ENCODE data around the gene GET4. TPM values are rescaled to one million over a fixed set of nuclear protein-coding genes. Genes with fewer than 3 reads are reported as not detected.
A peak's percentile ranks its signal among the peaks of the same experiment; 100 is the strongest.

The GET4 gene
- total and polyA plus RNA-seq, 2 of the 13 experiments (the other 11 are each of a cell fraction or from before 2014, with no cell fraction given): 28.2 to 35.2 TPM

DNA sequence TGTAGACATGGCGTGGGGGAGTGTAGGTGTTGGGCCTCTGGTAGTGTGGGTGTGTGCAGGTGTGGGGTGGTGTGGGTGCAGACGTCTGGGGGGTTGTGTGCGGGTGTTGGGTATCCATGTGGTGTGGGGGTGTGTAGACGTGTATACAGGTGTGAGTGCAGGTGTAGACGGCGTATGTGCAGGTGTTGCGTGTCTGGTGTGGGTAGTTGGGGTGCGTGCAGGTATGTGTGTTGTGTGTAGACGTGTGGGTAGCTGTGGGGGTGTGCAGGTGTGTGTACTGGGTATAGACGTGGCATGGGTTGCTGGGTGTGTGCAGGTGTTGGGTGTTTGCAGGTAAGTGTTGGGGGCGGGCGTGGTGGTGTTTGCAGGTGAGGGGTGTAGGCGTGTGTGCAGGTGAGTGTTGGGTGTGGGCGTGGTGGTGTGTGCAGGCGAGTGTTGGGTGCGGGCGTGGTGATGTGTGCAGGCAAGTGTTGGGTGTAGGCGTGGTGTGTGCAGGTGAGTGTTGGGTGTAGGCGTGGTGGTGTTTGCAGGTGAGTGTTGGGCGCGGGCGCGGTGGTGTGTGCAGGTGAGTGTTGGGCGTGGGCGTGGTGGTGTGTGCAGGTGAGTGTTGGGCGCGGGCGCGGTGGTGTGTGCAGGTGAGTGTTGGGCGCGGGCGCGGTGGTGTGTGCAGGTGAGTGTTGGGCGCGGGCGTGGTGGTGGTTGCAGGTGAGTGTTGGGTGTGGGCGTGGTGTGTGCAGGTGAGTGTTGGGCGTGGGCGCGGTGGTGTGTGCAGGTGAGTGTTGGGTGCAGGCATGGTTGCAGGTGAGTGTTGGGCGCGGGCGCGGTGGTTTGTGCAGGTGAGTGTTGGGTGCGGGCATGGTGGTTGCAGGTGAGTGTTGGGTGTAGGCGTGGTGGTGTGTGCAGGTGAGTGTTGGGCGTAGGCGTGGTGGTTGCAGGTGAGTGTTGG, 16.6 kb downstream of the GET4 start (continued):
- TF ChIP-seq, protein P1, sequence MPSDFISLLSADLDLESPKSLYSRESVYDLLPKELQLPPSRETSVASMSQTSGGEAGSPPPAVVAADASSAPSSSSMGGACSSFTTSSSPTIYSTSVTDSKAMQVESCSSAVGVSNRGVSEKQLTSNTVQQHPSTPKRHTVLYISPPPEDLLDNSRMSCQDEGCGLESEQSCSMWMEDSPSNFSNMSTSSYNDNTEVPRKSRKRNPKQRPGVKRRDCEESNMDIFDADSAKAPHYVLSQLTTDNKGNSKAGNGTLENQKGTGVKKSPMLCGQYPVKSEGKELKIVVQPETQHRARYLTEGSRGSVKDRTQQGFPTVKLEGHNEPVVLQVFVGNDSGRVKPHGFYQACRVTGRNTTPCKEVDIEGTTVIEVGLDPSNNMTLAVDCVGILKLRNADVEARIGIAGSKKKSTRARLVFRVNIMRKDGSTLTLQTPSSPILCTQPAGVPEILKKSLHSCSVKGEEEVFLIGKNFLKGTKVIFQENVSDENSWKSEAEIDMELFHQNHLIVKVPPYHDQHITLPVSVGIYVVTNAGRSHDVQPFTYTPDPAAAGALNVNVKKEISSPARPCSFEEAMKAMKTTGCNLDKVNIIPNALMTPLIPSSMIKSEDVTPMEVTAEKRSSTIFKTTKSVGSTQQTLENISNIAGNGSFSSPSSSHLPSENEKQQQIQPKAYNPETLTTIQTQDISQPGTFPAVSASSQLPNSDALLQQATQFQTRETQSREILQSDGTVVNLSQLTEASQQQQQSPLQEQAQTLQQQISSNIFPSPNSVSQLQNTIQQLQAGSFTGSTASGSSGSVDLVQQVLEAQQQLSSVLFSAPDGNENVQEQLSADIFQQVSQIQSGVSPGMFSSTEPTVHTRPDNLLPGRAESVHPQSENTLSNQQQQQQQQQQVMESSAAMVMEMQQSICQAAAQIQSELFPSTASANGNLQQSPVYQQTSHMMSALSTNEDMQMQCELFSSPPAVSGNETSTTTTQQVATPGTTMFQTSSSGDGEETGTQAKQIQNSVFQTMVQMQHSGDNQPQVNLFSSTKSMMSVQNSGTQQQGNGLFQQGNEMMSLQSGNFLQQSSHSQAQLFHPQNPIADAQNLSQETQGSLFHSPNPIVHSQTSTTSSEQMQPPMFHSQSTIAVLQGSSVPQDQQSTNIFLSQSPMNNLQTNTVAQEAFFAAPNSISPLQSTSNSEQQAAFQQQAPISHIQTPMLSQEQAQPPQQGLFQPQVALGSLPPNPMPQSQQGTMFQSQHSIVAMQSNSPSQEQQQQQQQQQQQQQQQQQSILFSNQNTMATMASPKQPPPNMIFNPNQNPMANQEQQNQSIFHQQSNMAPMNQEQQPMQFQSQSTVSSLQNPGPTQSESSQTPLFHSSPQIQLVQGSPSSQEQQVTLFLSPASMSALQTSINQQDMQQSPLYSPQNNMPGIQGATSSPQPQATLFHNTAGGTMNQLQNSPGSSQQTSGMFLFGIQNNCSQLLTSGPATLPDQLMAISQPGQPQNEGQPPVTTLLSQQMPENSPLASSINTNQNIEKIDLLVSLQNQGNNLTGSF (CRISPR knock-in tag; IDR thresholded peaks at IDR 0.05): no peak
- TF ChIP-seq ZNF326 (CRISPR knock-in tag; IDR thresholded peaks at IDR 0.05; ENCODE audit: borderline replicate concordance) (no peak), EED (CRISPR knock-in tag; IDR thresholded peaks at IDR 0.05) (no peak), NCOR1 (IDR thresholded peaks at IDR 0.05; ENCODE audit: borderline replicate concordance, low read length) (no peak), ZNF124 (CRISPR knock-in tag; IDR thresholded peaks at IDR 0.05) (no peak), SNAPC2 (CRISPR knock-in tag; IDR thresholded peaks at IDR 0.05) (no peak), CBX5 (CRISPR knock-in tag; IDR thresholded peaks at IDR 0.05; ENCODE audit: borderline replicate concordance) (no peak), ZNF761 (CRISPR knock-in tag; conservative IDR thresholded peaks at IDR 0.05) (no peak), ZNF207 (IDR thresholded peaks at IDR 0.05; ENCODE audit: borderline replicate concordance) (no peak), SMC3 (IDR thresholded peaks at IDR 0.05; ENCODE audit: low read length) (no peak), TP53 (CRISPR knock-in tag; conservative IDR thresholded peaks at IDR 0.05) (no peak), ZNF678 (CRISPR knock-in tag; IDR thresholded peaks at IDR 0.05) (no peak), PCBP1 (IDR thresholded peaks at IDR 0.05; ENCODE audit: borderline replicate concordance, low read depth, low read length) (0 out of 2 replicates have a peak, but pooled peaks have one; percentile 2), POLR2AphosphoS2 (IDR thresholded peaks at IDR 0.05; ENCODE audit: low read depth, low read length) (no peak), POGZ (CRISPR knock-in tag; IDR thresholded peaks at IDR 0.05) (no peak), CEBPB (IDR thresholded peaks at IDR 0.05; ENCODE audit: borderline replicate concordance, low read depth, low read length) (no peak)
- TF ChIP-seq, protein P2, sequence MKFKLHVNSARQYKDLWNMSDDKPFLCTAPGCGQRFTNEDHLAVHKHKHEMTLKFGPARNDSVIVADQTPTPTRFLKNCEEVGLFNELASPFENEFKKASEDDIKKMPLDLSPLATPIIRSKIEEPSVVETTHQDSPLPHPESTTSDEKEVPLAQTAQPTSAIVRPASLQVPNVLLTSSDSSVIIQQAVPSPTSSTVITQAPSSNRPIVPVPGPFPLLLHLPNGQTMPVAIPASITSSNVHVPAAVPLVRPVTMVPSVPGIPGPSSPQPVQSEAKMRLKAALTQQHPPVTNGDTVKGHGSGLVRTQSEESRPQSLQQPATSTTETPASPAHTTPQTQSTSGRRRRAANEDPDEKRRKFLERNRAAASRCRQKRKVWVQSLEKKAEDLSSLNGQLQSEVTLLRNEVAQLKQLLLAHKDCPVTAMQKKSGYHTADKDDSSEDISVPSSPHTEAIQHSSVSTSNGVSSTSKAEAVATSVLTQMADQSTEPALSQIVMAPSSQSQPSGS (CRISPR knock-in tag; IDR thresholded peaks at IDR 0.05): no peak
- TF ChIP-seq, protein P3, sequence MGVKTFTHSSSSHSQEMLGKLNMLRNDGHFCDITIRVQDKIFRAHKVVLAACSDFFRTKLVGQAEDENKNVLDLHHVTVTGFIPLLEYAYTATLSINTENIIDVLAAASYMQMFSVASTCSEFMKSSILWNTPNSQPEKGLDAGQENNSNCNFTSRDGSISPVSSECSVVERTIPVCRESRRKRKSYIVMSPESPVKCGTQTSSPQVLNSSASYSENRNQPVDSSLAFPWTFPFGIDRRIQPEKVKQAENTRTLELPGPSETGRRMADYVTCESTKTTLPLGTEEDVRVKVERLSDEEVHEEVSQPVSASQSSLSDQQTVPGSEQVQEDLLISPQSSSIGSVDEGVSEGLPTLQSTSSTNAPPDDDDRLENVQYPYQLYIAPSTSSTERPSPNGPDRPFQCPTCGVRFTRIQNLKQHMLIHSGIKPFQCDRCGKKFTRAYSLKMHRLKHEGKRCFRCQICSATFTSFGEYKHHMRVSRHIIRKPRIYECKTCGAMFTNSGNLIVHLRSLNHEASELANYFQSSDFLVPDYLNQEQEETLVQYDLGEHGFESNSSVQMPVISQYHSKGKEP (CRISPR knock-in tag; IDR thresholded peaks at IDR 0.05): no peak
- TF ChIP-seq, protein P4, sequence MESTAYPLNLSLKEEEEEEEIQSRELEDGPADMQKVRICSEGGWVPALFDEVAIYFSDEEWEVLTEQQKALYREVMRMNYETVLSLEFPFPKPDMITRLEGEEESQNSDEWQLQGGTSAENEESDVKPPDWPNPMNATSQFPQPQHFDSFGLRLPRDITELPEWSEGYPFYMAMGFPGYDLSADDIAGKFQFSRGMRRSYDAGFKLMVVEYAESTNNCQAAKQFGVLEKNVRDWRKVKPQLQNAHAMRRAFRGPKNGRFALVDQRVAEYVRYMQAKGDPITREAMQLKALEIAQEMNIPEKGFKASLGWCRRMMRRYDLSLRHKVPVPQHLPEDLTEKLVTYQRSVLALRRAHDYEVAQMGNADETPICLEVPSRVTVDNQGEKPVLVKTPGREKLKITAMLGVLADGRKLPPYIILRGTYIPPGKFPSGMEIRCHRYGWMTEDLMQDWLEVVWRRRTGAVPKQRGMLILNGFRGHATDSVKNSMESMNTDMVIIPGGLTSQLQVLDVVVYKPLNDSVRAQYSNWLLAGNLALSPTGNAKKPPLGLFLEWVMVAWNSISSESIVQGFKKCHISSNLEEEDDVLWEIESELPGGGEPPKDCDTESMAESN (CRISPR knock-in tag; conservative IDR thresholded peaks at IDR 0.05): no peak

All from HepG2 (cell line).